K562 (cell line): ENCODE results near the gene ZNF333. TPM values are rescaled to one million over a fixed set of nuclear protein-coding genes. Genes with fewer than 3 reads are reported as not detected.

Experiments
- ATAC-seq: fragments of 200-7000 bp; cut with Tn5 transposase; 3 replicates; pipeline ENCODE4 v1.9.1; 2020; ENCODE audit warnings: moderate library complexity
- BruUV-seq: library from RNA; stranded (reverse); fragments of 400-500 nt; replicated peaks from 2 replicates; lab custom pipeline; 2021; lab: Mats Ljungman, UMichigan
- CTCF ChIA-PET: fragments of 300-600 bp; formaldehyde crosslinking; extraction: SDS; loops from one replicate; lab custom pipeline; 2021; ENCODE audit warnings: low intra/inter-chr PET ratio; lab: Yijun Ruan, JAX
- POLR2A ChIA-PET: fragments of 300-600, 350-650 bp; sonication (Branson Sonifier 250); formaldehyde crosslinking; extraction: SDS; loops from one replicate; lab custom pipeline; 2021; ENCODE audit warnings: antibody characterized with exemption, inconsistent platforms; lab: Yijun Ruan, JAX
- DNase-seq, 4 experiments: peaks; one replicate each; pipeline versions ENCODE4 v3.0.0 to v3.0.0-alpha.2; 2011 to 2018; ENCODE audit warnings: low spot score in 3 of 4, mixed read lengths in 3 of 4; ENCODE audit errors: extremely low read depth in 1 of 4
- FAIRE-seq: peaks from 2 replicates; lab custom pipeline; 2011; peaks lifted over from hg19 to GRCh38; lab: Jason Lieb, UNC
- H2AFZ ChIP-seq: 2 replicates; pipeline ENCODE4 v1.6.0; 2011; ENCODE audit warnings: low read depth, low read length, control low read depth, inconsistent platforms
- H3K27ac ChIP-seq: fragments of 200-600 bp; 3 replicates; pipeline ENCODE4 v1.8.0; 2011; ENCODE audit warnings: low read depth, mild to moderate bottlenecking, control low read depth, inconsistent platforms, low read length, moderate library complexity, mixed read lengths; ENCODE audit errors: extremely low read depth
- H3K27me3 ChIP-seq, 2 experiments: fragments of 300-600 bp in 1 of 2; 2 replicates in 1 of 2; 3 replicates in 1 of 2; pipeline versions ENCODE4 v1.6.0 to v1.8.0; 2011; ENCODE audit warnings: inconsistent platforms in 2 of 2, low read length in 2 of 2, mild to moderate bottlenecking in 1 of 2, mixed read lengths in 1 of 2, moderate library complexity in 1 of 2; ENCODE audit not compliant: control insufficient read depth in 2 of 2, insufficient read depth in 2 of 2
- H3K36me3 ChIP-seq: fragments of 300-600 bp; 3 replicates; pipeline ENCODE4 v1.8.0; 2011; ENCODE audit warnings: mild to moderate bottlenecking, low read length, inconsistent platforms; ENCODE audit not compliant: control insufficient read depth, insufficient read depth
- H3K4me1 ChIP-seq, 2 experiments: fragments of 200-600 bp in 1 of 2; replicated peaks in 1 of 2; 2 replicates in 1 of 2; 3 replicates in 1 of 2; pipeline versions ENCODE4 v1.5.1 to v1.8.0; 2011; ENCODE audit warnings: inconsistent platforms in 2 of 2, low read length in 2 of 2, mild to moderate bottlenecking in 1 of 2, mixed read lengths in 1 of 2, moderate library complexity in 1 of 2; ENCODE audit not compliant: control insufficient read depth in 2 of 2, insufficient read depth in 2 of 2
- H3K4me2 ChIP-seq: 2 replicates; pipeline ENCODE4 v1.6.1; 2011; ENCODE audit warnings: low read length, control low read depth, inconsistent platforms, mixed read lengths; ENCODE audit not compliant: insufficient read depth
- H3K4me3 ChIP-seq: fragments of 200-600 bp; sonication (generic), shearing (Covaris generic); 2 replicates; pipeline ENCODE4 v1.5.1; 2016; ENCODE audit warnings: control low read depth, inconsistent platforms
- H3K79me2 ChIP-seq: fragments of 200-600 bp; 3 replicates; pipeline ENCODE4 v1.8.0; 2011; ENCODE audit warnings: low read length, inconsistent platforms; ENCODE audit not compliant: control insufficient read depth, insufficient read depth
- H3K9ac ChIP-seq, 2 experiments: 2 replicates each; pipeline versions ENCODE4 v1.6.0 to v1.6.1; 2011; ENCODE audit warnings: low read depth in 2 of 2, low read length in 2 of 2, control low read depth in 1 of 2, inconsistent platforms in 1 of 2, mild to moderate bottlenecking in 1 of 2, mixed read lengths in 1 of 2; ENCODE audit not compliant: insufficient read depth in 1 of 2
- H3K9me1 ChIP-seq: one replicate; pipeline ENCODE4 v1.6.0; 2011; ENCODE audit warnings: inconsistent platforms, mild to moderate bottlenecking, low read length, moderate library complexity; ENCODE audit not compliant: control insufficient read depth, insufficient read depth
- H3K9me3 ChIP-seq: replicated peaks from 2 replicates; pipeline ENCODE4 v1.5.1; 2011; ENCODE audit warnings: low read depth, low read length, inconsistent platforms; ENCODE audit not compliant: control insufficient read depth, insufficient read depth
- H4K20me1 ChIP-seq: replicated peaks from 2 replicates; pipeline ENCODE4 v1.6.1; 2011; ENCODE audit warnings: low read length, inconsistent platforms, mixed read lengths; ENCODE audit not compliant: control insufficient read depth, insufficient read depth
- EHMT2 ChIP-seq: fragments of 450-650 bp; IDR thresholded peaks from 2 replicates; pipeline ENCODE4 v1.6.1; 2018; ENCODE audit warnings: antibody characterized with exemption
- GABPA ChIP-seq: fragments of 200-800 bp; sonication (Bioruptor generic); conservative IDR thresholded peaks from 2 replicates; pipeline ENCODE4 v1.6.1; 2016; ENCODE audit warnings: low read depth, missing genetic modification characterization, missing compliant biosample characterization
- MAFK ChIP-seq: IDR thresholded peaks from 2 replicates; pipeline ENCODE4 v1.6.1; 2011; ENCODE audit warnings: low read length, improper control_type of control experiment
- NCOA6 ChIP-seq: fragments of 450-650 bp; IDR thresholded peaks from 2 replicates; pipeline ENCODE4 v1.6.1; 2017; ENCODE audit warnings: mild to moderate bottlenecking
- POU5F1 ChIP-seq: fragments of 150-350 bp; IDR thresholded peaks from 2 replicates; pipeline ENCODE4 v1.6.1; 2014; ENCODE audit warnings: borderline replicate concordance, low read length, low read depth, mild to moderate bottlenecking; ENCODE audit not compliant: partially characterized antibody
- SAFB2 ChIP-seq: fragments of 200-400 bp; formaldehyde crosslinking; IDR thresholded peaks from 2 replicates; pipeline ENCODE4 v1.6.1; 2018; ENCODE audit warnings: borderline replicate concordance, low read length, low read depth, moderate library complexity; ENCODE audit not compliant: severe bottlenecking
- TBL1XR1 ChIP-seq, 2 experiments: IDR thresholded peaks; 2 replicates each; pipeline ENCODE4 v1.6.1; 2012; ENCODE audit warnings: improper control_type of control experiment in 2 of 2, low read length in 2 of 2, mild to moderate bottlenecking in 1 of 2
- ZNF282 ChIP-seq: sonication (generic); formaldehyde crosslinking; IDR thresholded peaks from 2 replicates; pipeline ENCODE4 v1.8.1; 2023; ENCODE audit warnings: missing genetic modification reagents
- ZNF354B ChIP-seq: fragments of 250-450 bp; sonication (Bioruptor Pico); IDR thresholded peaks from 2 replicates; pipeline ENCODE4 v1.4.0; 2020
- WGBS: fragments of 100-300 bp; shearing (Covaris generic); methylation state at CpG from one replicate; pipeline ENCODE4 v1.1.6; 2016; ENCODE audit warnings: low coverage, mixed read lengths; ENCODE audit not compliant: insufficient coverage; ENCODE audit errors: missing lambda C conversion rate; 5-methylcytosine and 5-hydroxymethylcytosine counted together
- in situ Hi-C: fragments of 300-500 bp; cut with MboI; formaldehyde crosslinking; loops from 4 replicates; pipeline ENCODE4 v1.15.0; 2018; ENCODE audit warnings: inconsistent platforms, mixed read lengths
- intact Hi-C: fragments of 100-400 bp; cut with micrococcal nuclease; formaldehyde crosslinking; loops from 2 replicates; pipeline ENCODE4 v1.14.2; 2022
- polyA plus RNA-seq, 8 experiments: library from polyadenylated mRNA; depleted of rRNA in 4 of 8; stranded (reverse) in 5 of 8; unstranded in 3 of 8; fragments of >200 nt; fragmentation: Nextera tagmentation in 2 of 8; fragmentation: Illumina TruSeq in 1 of 8; extraction: Ambion mirVana in 2 of 8; extraction: Trizol in 1 of 8; gene quantifications; 2 replicates each; pipeline versions ENCODE4 v1.2.1 to v1.2.3, GENCODE V29; 2011 to 2014; ENCODE audit warnings: inconsistent platforms in 1 of 8, missing spikeins in 1 of 8
- total RNA-seq, 7 experiments: library from RNA; depleted of rRNA in 6 of 7; stranded (reverse); fragments of >200 nt in 6 of 7; fragmentation: Illumina TruSeq in 2 of 7; extraction: Trizol in 2 of 7; gene quantifications; 2 replicates each; pipeline versions ENCODE4 v1.2.1 to v1.2.3, GENCODE V29; 2011 to 2021; ENCODE audit warnings: low replicate concordance in 1 of 7
- TF ChIP-seq, protein P1 (sequence below): sonication (generic); formaldehyde crosslinking; IDR thresholded peaks from 2 replicates; pipeline ENCODE4 v1.4.0; 2020; ENCODE audit warnings: mild to moderate bottlenecking, missing genetic modification reagents
- TF ChIP-seq, protein P2 (sequence below): sonication (generic); formaldehyde crosslinking; IDR thresholded peaks from 2 replicates; pipeline ENCODE4 v1.5.0; 2020; ENCODE audit warnings: missing genetic modification reagents
- TF ChIP-seq, protein P3 (sequence below): fragments of 450-650 bp; IDR thresholded peaks from 2 replicates; pipeline ENCODE4 v1.6.1; 2017; ENCODE audit warnings: antibody characterized with exemption

ZNF333 gene
- total and polyA plus RNA-seq, 9 of the 15 experiments (the other 6 are each of a cell fraction or from before 2014, with no cell fraction given) = 2.8 to 10.3 (median 6.3) TPM

DNA sequence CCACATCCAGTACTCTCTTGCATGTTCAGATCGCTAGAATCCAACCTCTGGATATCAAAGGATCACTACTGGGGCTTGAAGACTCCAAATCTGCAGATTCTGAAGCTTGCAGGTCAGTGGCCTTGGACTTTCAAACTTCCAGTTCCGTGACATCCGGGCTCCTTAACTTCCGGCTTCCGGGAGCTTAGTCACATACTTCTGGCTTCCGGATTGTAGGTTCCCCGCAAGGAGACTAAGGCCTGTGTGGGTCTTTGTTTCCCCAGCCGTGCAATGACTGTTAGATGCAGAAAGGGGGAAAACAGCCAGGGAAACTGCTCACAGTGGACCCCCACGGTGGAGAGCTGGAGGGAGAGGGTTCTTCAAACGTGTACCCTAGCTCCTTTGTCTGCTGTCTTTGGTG, 41.4 kb downstream of the ZNF333 start:
- WGBS = 41% methylated on average over 10 of the region's 10 CpGs
- in situ Hi-C loops = no loop called here
- H3K27ac ChIP-seq = no peak overlapping the region
- H3K9me3 ChIP-seq = peaks cover 7% of the 10 kb centered on the region
- peaks cover 6% of the 10 kb centered on the region; the same call in 2 of the 3 replicates for H3K36me3 ChIP-seq
- H3K4me3 ChIP-seq = no peak overlapping the region
- CTCF ChIA-PET = no interaction called here
- H3K9me1 ChIP-seq = no peaks in the 10 kb centered on the region
- 0 out of 2 replicates have a peak overlapping the region, but pooled peaks have one; percentile 49 for H2AFZ ChIP-seq
- no peak for FAIRE-seq
- POLR2A ChIA-PET = interaction anchor here (0.6 kb wide), 1 partner anchor 641 kb away, joined by 3 read pairs; no protein-coding TSS in a partner anchor
- peaks cover under 1 to 5% of the 10 kb centered on the region in 2 experiments; a peak in 3 of 5 replicates for H3K27me3 ChIP-seq
- H3K79me2 ChIP-seq = no peaks in the 10 kb centered on the region
- no peak overlapping the region for H3K9ac ChIP-seq
- H3K4me2 ChIP-seq = no peak overlapping the region; the same call in 1 of the 2 replicates
- no peaks in the 10 kb centered on the region for H4K20me1 ChIP-seq
- no TSS peak for BruUV-seq
- no peaks in the 10 kb centered on the region for H3K4me1 ChIP-seq
- no peak for ATAC-seq
- DNase-seq = peak in 1 of 4 experiments; percentile 12
- intact Hi-C loops = no loop called here
- TF ChIP-seq ZNF354B (CRISPR knock-in tag) (no peak), POU5F1 (no peak), MAFK (no peak), NCOA6 (no peak), GABPA (tag) (peak; percentile 46), SAFB2 (no peak), TBL1XR1 (IDR thresholded peaks at IDR 0.05; ENCODE audit: low read length in 2 of 2) (no peak), ZNF282 (no peak), EHMT2 (peak; percentile 22; the same call in 1 of the 2 replicates)
- TF ChIP-seq, protein P1, sequence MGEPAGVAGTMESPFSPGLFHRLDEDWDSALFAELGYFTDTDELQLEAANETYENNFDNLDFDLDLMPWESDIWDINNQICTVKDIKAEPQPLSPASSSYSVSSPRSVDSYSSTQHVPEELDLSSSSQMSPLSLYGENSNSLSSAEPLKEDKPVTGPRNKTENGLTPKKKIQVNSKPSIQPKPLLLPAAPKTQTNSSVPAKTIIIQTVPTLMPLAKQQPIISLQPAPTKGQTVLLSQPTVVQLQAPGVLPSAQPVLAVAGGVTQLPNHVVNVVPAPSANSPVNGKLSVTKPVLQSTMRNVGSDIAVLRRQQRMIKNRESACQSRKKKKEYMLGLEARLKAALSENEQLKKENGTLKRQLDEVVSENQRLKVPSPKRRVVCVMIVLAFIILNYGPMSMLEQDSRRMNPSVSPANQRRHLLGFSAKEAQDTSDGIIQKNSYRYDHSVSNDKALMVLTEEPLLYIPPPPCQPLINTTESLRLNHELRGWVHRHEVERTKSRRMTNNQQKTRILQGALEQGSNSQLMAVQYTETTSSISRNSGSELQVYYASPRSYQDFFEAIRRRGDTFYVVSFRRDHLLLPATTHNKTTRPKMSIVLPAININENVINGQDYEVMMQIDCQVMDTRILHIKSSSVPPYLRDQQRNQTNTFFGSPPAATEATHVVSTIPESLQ (CRISPR knock-in tag) = no peak
- TF ChIP-seq, protein P2, sequence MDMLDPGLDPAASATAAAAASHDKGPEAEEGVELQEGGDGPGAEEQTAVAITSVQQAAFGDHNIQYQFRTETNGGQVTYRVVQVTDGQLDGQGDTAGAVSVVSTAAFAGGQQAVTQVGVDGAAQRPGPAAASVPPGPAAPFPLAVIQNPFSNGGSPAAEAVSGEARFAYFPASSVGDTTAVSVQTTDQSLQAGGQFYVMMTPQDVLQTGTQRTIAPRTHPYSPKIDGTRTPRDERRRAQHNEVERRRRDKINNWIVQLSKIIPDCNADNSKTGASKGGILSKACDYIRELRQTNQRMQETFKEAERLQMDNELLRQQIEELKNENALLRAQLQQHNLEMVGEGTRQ (CRISPR knock-in tag) = no peak
- TF ChIP-seq, protein P3, sequence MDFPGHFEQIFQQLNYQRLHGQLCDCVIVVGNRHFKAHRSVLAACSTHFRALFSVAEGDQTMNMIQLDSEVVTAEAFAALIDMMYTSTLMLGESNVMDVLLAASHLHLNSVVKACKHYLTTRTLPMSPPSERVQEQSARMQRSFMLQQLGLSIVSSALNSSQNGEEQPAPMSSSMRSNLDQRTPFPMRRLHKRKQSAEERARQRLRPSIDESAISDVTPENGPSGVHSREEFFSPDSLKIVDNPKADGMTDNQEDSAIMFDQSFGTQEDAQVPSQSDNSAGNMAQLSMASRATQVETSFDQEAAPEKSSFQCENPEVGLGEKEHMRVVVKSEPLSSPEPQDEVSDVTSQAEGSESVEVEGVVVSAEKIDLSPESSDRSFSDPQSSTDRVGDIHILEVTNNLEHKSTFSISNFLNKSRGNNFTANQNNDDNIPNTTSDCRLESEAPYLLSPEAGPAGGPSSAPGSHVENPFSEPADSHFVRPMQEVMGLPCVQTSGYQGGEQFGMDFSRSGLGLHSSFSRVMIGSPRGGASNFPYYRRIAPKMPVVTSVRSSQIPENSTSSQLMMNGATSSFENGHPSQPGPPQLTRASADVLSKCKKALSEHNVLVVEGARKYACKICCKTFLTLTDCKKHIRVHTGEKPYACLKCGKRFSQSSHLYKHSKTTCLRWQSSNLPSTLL = no peak
